ENCODE results near the gene GCG. TPM values are rescaled to one million over a fixed set of nuclear protein-coding genes. Genes with fewer than 3 reads are reported as not detected.

The GCG gene
- polyA plus RNA-seq, 1 donor, result 83.8 TPM

DNA sequence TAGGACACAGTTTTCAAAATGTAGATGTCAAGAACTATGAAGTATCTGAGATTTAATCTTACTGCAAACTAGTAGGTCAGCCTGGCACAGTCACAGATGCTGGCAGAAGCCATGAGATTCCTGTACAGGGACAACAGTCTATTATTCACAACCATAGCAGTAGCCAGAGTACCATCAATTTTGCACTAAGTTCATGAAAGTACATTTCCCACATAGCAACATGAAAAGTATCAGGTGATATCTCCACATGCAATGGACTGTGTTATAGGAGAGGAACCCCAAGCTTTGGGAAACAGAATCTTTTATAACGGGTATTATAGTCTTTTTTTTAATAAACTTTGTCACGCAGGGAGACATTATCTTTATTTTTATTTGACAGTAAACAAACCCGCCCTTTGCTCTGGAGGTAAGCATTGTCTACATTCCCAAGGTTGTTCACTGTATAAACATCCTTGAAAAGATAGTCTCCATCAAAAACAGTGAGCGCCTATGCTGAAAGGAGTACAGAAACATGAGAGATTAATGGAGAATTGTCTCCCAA lies 44.6 kb downstream of the GCG start:
- no CpG with 5 or more reads among the region's 4 CpGs for WGBS (ENCODE audit: insufficient coverage, low lambda C conversion rate)
- H3K4me3 ChIP-seq (ENCODE audit: low read length), result no peak overlapping the region
- H3K27ac ChIP-seq (ENCODE audit: low read length), result no peak overlapping the region
- no peaks in the 10 kb centered on the region for H3K36me3 ChIP-seq (ENCODE audit: control insufficient read depth, insufficient read depth, low read length)
- peak in 1 of 2 donors; percentile 34 for DNase-seq
- no peaks in the 10 kb centered on the region for H3K9me3 ChIP-seq (ENCODE audit: control insufficient read depth, low read depth, low read length)
- no peaks in the 10 kb centered on the region for H3K27me3 ChIP-seq (ENCODE audit: control insufficient read depth, insufficient read depth, low read length)
- peaks cover 7% of the 10 kb centered on the region for H3K4me1 ChIP-seq (ENCODE audit: control insufficient read depth, insufficient read depth, low read length)

DNA sequence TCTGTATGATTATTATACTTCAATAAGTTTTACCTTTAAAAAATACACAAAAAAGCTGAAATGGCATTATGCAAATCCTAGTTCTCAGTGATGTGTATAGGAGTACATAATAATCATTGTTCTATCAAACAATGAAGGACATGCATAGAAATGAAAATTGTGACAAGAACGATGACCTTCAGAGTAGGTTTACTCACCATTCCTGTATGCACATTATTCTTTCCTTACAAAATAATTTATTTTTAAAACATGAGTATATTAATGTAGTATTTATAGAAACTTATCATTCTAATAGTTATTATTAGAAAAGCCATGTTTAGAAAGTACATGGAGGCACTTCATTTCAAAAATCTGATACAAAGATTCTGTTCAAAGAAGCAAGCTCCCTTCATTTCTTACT lies 45.3 kb downstream of the GCG start:
- H3K4me1 ChIP-seq (ENCODE audit: control insufficient read depth, insufficient read depth, low read length), result peaks cover 7% of the 10 kb centered on the region
- H3K9me3 ChIP-seq (ENCODE audit: control insufficient read depth, low read depth, low read length), result no peaks in the 10 kb centered on the region
- H3K36me3 ChIP-seq (ENCODE audit: control insufficient read depth, insufficient read depth, low read length), result no peaks in the 10 kb centered on the region
- no peak overlapping the region for H3K27ac ChIP-seq (ENCODE audit: low read length)
- H3K4me3 ChIP-seq (ENCODE audit: low read length), result no peak overlapping the region
- no peak for DNase-seq
- 100% methylated on average over 1 of the region's 1 CpG for WGBS (ENCODE audit: insufficient coverage, low lambda C conversion rate)
- H3K27me3 ChIP-seq (ENCODE audit: control insufficient read depth, insufficient read depth, low read length), result no peaks in the 10 kb centered on the region

DNA sequence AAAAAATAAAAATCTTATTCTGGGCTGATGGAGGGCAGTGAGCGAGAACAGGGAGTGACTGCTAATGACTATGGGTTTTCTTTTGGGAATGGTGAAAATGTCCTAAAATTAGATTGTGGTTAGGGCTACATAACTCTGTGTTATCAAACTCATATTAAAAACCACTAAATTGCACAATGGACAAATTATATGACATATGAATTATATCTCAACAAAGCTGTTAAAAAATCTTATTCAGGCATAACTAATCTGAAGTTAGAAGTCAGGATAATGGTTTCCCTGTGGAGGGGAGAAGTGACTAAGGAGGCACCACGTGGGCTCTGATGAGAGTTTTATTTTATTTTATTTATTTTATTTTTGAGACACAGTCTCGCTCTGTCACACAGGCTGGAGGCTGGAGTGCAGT lies 45.9 kb downstream of the GCG start:
- no CpG with 5 or more reads among the region's 3 CpGs for WGBS (ENCODE audit: insufficient coverage, low lambda C conversion rate)

DNA sequence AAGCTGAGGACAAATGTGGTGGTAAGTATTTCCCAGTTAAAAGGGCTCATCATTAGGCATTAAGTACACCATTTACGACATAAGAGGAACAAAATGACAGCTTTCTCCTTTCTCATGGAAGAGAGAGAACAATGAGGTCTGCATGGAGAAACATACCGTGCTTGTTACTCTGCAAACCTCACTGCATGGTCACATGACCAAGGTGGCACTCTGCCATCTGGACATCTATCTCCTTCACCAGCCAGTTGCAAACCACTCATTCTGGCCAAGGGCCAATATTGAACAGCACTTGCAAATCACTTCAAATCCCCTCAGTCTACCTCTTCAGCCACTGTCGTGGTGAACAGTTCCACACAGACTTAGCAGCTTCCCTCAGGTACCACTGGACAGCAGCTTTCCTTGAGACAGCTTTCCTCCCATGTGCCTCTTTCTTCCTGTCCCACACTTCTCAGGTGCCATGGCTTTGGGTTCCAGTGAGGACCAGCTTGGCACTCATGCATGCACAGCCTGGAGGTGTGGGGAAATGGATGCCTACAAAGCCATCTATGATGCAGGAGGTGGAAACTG lies 48.5 kb downstream of the GCG start:
- Histone ChIP-seq H3K27ac (ENCODE audit: low read length) (no peak overlapping the region), H3K27me3 (ENCODE audit: control insufficient read depth, insufficient read depth, low read length) (no peaks in the 10 kb centered on the region), H3K9me3 (ENCODE audit: control insufficient read depth, low read depth, low read length) (no peaks in the 10 kb centered on the region), H3K4me3 (ENCODE audit: low read length) (no peak overlapping the region), H3K36me3 (ENCODE audit: control insufficient read depth, insufficient read depth, low read length) (no peaks in the 10 kb centered on the region), H3K4me1 (ENCODE audit: control insufficient read depth, insufficient read depth, low read length) (peaks cover 7% of the 10 kb centered on the region)
- no peak for DNase-seq
- WGBS (ENCODE audit: insufficient coverage, low lambda C conversion rate), result no CpG with 5 or more reads among the region's 3 CpGs

More for the DNA sequence above, 45.9 kb downstream of the GCG start:
- H3K27me3 ChIP-seq (ENCODE audit: control insufficient read depth, insufficient read depth, low read length), result no peaks in the 10 kb centered on the region
- H3K4me1 ChIP-seq (ENCODE audit: control insufficient read depth, insufficient read depth, low read length), result peaks cover 7% of the 10 kb centered on the region
- no peak for DNase-seq
- H3K27ac ChIP-seq (ENCODE audit: low read length), result no peak overlapping the region
- no peak overlapping the region for H3K4me3 ChIP-seq (ENCODE audit: low read length)
- H3K9me3 ChIP-seq (ENCODE audit: control insufficient read depth, low read depth, low read length), result no peaks in the 10 kb centered on the region
- no peaks in the 10 kb centered on the region for H3K36me3 ChIP-seq (ENCODE audit: control insufficient read depth, insufficient read depth, low read length)

DNA sequence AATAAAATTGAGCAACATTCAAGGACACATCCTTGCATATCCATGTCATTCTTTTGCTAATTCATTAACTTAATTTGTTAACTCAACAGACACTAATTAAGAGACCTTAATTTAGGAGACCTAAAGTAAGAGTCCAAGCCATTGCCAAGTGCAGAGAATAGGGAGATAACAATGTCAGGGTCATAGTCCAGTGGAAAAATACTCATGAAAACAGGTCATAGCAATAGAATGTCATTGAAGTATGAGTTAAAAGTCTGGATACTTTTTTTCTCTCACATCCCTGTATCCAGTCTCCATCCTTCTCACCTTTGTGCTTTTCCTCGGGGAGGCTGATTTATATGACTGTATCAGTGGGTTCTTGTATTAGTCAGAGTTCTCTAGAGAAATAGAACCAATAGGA lies 51.5 kb downstream of the GCG start:
- Histone ChIP-seq H3K9me3 (ENCODE audit: control insufficient read depth, low read depth, low read length) (no peaks in the 10 kb centered on the region), H3K4me3 (ENCODE audit: low read length) (no peak overlapping the region), H3K4me1 (ENCODE audit: control insufficient read depth, insufficient read depth, low read length) (no peaks in the 10 kb centered on the region), H3K27me3 (ENCODE audit: control insufficient read depth, insufficient read depth, low read length) (no peaks in the 10 kb centered on the region), H3K36me3 (ENCODE audit: control insufficient read depth, insufficient read depth, low read length) (no peaks in the 10 kb centered on the region), H3K27ac (ENCODE audit: low read length) (no peak overlapping the region)
- DNase-seq, result peak; percentile 45 to 78
- WGBS (ENCODE audit: insufficient coverage, low lambda C conversion rate), result no CpG with 5 or more reads among the region's 1 CpG

DNA sequence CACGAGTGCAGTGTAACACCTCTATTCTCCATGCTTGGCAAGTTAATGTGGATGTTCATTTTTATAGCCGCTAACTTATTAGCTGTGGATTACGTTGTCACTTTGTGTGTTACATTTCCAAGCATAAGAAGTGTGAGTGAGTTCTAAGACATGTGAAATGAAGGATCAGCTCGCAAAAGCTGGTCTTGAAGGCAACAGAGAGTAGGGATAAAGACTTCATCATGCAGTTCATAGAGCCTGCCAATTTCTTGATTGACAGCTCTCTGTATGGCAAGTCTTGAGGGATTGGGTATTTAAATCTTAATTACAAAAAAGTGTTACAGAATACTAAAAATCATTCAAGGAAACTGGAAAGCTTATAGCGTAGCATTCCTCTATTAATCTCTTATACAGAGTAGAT lies 52.2 kb downstream of the GCG start:
- Histone ChIP-seq H3K27me3 (ENCODE audit: control insufficient read depth, insufficient read depth, low read length) (no peaks in the 10 kb centered on the region), H3K4me1 (ENCODE audit: control insufficient read depth, insufficient read depth, low read length) (no peaks in the 10 kb centered on the region), H3K27ac (ENCODE audit: low read length) (no peak overlapping the region), H3K9me3 (ENCODE audit: control insufficient read depth, low read depth, low read length) (no peaks in the 10 kb centered on the region), H3K4me3 (ENCODE audit: low read length) (no peak overlapping the region), H3K36me3 (ENCODE audit: control insufficient read depth, insufficient read depth, low read length) (no peaks in the 10 kb centered on the region)
- DNase-seq, result no peak
- WGBS (ENCODE audit: insufficient coverage, low lambda C conversion rate), result 91% methylated on average over 2 of the region's 5 CpGs

Other genes starting within 250 kb of the GCG start
- gene DPP4, start 78.0 kb downstream of the GCG start, polyA plus RNA-seq, result 145 TPM
- gene FAP, start 91.2 kb upstream of the GCG start, polyA plus RNA-seq, result 10.6 TPM
- gene IFIH1, start 166.4 kb upstream of the GCG start, polyA plus RNA-seq, result 17.6 TPM
- gene GCA, start 191.9 kb upstream of the GCG start, polyA plus RNA-seq, result 37.7 TPM

Measured in large intestine (tissue), 3 donors.